D721Med (cell line): ENCODE measurements around the gene BIRC3.

ENCODE experiments used
- DNase-seq: peaks from one replicate; pipeline ENCODE4 v3.0.0; 2011; ENCODE audit warnings: low spot score; ENCODE audit not compliant: insufficient read length
- FAIRE-seq: peaks from 2 replicates; lab custom pipeline; 2011; peaks lifted over from hg19 to GRCh38; lab: Jason Lieb, UNC
- TF ChIP-seq, protein P1 (sequence below): IDR thresholded peaks from 2 replicates; pipeline ENCODE4 v1.5.1; 2012; ENCODE audit warnings: mild to moderate bottlenecking, control low read depth; ENCODE audit not compliant: insufficient read depth; ENCODE audit errors: missing control alignments

The BIRC3 gene

DNA sequence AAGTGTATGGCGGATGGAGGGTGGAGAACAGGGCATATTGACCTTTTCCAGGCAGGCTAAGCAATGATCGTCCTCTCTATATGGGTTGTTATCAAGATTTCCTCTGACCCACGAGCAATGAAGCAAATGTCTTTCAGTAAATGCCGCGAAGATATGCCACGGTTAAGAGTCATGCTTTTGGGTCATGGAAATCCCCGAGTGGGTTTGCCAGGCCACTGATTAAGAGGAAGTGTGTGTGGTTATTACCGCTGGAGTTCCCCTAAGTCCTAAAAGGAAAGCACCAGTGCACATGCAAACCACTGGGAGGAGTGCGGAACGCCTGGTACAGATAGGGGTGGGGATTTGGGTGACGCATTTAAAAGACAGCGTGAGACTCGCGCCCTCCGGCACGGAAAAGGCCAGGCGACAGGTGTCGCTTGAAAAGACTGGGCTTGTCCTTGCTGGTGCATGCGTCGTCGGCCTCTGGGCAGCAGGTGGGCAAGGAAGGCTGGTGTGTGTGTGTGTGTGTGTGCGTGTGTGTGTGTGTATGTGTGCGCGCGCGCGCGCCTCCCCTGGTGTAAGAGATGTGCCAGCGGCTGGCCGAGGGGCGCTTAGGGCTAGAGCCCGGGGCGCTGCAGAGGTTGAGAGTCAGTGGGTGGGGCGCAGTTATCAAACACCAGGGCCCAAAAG lies at the start of gene BIRC3:
Gene BIRC3 (plus strand): TSS at position 386 of the 669 bp plus-strand sequence. CDS start 7,026 bp downstream, outside the sequence.
- no peak for DNase-seq
- FAIRE-seq, result no peak
- TF ChIP-seq, protein P1, sequence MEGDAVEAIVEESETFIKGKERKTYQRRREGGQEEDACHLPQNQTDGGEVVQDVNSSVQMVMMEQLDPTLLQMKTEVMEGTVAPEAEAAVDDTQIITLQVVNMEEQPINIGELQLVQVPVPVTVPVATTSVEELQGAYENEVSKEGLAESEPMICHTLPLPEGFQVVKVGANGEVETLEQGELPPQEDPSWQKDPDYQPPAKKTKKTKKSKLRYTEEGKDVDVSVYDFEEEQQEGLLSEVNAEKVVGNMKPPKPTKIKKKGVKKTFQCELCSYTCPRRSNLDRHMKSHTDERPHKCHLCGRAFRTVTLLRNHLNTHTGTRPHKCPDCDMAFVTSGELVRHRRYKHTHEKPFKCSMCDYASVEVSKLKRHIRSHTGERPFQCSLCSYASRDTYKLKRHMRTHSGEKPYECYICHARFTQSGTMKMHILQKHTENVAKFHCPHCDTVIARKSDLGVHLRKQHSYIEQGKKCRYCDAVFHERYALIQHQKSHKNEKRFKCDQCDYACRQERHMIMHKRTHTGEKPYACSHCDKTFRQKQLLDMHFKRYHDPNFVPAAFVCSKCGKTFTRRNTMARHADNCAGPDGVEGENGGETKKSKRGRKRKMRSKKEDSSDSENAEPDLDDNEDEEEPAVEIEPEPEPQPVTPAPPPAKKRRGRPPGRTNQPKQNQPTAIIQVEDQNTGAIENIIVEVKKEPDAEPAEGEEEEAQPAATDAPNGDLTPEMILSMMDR, result no peak

DNA sequence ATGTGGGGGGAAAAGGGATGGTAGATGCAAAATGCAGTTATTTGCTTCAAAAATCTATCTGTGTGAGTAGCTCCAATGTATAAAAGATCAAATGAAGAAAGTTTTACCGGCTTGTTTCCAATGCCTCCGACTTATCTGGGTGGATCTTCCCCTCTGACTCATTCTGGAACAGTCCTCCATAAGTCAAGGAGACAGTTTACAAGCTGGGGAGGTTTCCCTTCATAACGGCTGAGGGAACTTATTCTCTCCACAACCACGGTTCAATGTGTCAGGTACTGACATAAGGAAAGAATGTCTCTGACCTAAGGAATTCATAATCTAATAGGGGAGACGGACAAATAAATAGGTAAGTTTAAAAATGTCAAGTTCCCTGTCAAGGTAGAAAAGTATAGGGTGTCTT lies 49.7 kb upstream of the BIRC3 start:
- DNase-seq, result no peak
- no peak for FAIRE-seq
- TF ChIP-seq, protein P1, result no peak

DNA sequence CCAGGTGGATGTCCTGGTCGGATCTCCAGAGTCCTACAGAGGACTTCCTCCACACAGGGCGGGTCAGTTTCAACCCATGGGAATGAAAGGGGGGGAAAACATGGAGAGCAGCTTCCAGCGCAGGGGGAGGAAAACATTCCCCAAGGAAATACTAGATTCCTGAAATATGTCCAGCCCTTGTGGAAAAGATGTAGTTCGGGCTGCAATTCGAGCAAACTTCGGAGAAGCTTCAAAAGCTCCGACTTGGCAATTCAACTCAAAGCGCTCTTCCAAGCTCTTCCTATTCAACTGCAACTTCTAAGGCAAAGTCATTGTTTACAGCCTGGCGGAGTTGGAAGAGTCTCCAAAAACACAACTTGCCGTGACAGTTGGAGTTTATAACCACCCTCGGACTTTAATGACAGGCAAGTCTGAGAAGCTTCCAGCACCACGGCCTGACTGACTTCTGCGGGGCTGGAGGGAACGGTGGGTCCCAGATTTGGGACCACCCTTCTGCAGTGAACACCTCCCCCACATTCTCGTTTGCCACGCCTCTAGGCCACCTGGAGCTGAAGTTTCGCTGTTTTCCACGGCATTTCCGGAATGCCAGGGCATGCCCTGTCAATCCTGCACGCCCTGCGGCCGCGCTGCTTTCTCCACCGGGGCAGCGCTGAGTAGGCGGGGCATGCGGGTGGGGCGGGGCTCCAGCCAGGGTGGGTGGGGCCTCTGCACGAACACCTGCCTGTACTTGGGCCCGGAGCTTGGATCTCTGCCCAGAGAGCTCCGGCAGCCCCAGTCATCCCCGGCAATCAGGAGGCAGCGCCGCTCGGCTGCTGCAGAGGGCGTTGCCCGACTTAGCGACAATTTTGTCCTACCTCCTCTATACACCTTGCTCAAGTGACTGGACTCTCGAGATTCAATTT lies 49.0 kb upstream of the BIRC3 start:
- FAIRE-seq (no peak), DNase-seq (no peak)
- TF ChIP-seq, protein P1, result no peak

DNA sequence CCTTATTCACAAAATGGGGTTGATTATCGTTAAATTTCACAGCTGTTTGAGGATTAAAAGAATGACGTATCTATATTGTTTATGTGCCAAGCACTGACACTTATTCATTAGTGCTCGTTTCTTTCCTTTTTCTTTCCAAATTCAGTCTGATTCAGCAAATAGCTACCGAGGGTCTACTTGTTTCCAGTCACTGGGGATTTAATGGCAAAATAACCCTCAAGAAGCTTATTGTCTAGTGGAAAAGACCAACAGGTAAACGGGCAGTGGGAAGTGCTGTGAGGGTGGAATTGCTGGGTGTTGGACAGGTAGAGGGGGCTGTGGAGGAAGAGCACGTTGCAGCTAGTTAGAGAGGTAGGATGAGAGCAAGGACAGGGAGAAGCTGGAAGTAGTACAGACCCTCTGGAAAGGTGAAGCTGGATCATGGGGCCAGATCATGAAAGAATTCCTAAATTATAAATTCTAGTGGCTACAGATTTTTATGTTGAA lies 48.3 kb upstream of the BIRC3 start:
- TF ChIP-seq, protein P1, result no peak
- DNase-seq, result no peak
- FAIRE-seq, result no peak

DNA sequence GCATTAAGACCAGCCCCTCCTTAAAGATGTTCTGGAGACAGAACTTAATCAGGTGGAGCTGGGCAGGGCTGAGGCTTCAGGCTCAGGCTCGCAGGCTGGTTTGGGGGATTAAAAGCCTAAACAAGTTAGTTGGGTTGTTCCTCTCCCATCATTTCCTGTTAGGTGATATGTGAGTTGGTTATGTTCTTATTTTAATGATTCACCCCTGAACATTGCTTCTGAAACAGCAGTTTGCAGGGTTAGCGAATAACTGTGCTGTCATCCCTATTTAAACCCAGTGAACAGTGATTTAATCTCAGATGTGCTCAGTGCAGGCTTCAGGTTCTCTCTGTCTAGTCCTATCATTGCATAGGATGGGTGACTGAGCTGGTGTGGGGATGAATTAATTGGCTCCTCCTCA lies 47.4 kb upstream of the BIRC3 start:
- FAIRE-seq, result no peak
- TF ChIP-seq, protein P1, result no peak
- DNase-seq, result no peak

DNA sequence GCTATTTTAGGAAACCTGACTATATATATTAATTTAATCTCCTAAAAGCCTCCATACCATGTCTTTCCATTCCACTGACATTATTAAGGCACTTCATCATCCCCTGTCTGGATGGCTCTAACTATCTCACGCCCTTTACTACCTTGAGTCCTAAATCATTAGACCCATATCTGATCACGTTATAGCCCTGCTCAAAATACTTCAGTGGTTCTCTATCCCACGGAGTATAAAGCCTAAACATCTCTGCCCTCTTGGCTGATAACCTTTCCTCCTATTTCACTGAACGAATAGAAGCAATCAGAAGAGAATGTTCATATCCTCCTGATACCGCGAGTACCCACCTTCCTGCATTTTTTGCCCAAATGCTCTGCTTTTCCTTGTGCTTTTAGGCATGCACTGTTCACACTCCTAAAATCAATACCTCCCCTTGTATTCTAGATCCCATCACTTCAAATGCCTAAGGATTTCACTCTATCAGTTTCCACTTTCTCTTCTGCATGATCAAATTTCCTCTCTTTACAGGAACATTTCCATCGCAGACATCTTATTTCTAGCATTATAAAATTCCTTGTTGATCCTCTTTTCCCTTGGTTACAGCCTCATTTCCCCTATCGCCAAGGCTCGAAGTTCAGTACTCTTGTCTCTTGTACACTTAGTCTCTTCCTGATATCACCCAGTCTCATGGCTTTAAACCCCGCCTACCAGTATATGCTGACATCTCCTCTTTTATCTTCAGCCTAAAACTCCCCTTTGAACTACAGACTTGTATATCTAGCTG lies 45.0 kb upstream of the BIRC3 start:
- DNase-seq (no peak), FAIRE-seq (no peak)
- TF ChIP-seq, protein P1, result no peak
